RWPE2 (cell line): ENCODE results near the gene FAM184B.
"Not testable (repeated sequence)": the region's sequence is repeated elsewhere in the genome, so short reads cannot be mapped to it uniquely, and the experiment has no call there.

Experiments used
- ATAC-seq: fragments of 200-7000 bp; cut with Tn5 transposase; 3 replicates; pipeline ENCODE4 v1.9.1; 2021; ENCODE audit warnings: low read depth
- DNase-seq: peaks from one replicate; pipeline ENCODE4 v3.0.0-alpha.2; 2020; ENCODE audit warnings: low spot score
- H3K27ac ChIP-seq: fragments of 450-650 bp; 2 replicates; pipeline ENCODE4 v1.5.1; 2017; ENCODE audit warnings: mild to moderate bottlenecking; ENCODE audit not compliant: poor library complexity, severe bottlenecking
- H3K27me3 ChIP-seq: fragments of 250-450 bp; sonication (Bioruptor Pico); 2 replicates; pipeline ENCODE4 v1.5.1; 2021; ENCODE audit warnings: mild to moderate bottlenecking, moderate library complexity; ENCODE audit not compliant: insufficient read depth, poor library complexity, severe bottlenecking
- H3K36me3 ChIP-seq: fragments of 250-450 bp; sonication (Bioruptor Pico); 2 replicates; pipeline ENCODE4 v1.5.1; 2020; ENCODE audit warnings: low read depth, mild to moderate bottlenecking, moderate library complexity
- H3K4me1 ChIP-seq: fragments of 250-450 bp; sonication (Bioruptor Pico); 2 replicates; pipeline ENCODE4 v1.5.1; 2021; ENCODE audit warnings: mild to moderate bottlenecking, moderate library complexity; ENCODE audit not compliant: insufficient read depth, poor library complexity, severe bottlenecking
- H3K4me3 ChIP-seq: fragments of 250-450 bp; sonication (Bioruptor Pico); 2 replicates; pipeline ENCODE4 v1.5.1; 2021; ENCODE audit warnings: mild to moderate bottlenecking, moderate library complexity; ENCODE audit not compliant: severe bottlenecking
- H3K9me3 ChIP-seq: fragments of 250-450 bp; sonication (Bioruptor Pico); 2 replicates; pipeline ENCODE4 v1.5.1; 2021; ENCODE audit warnings: mild to moderate bottlenecking, moderate library complexity; ENCODE audit not compliant: severe bottlenecking
- CTCF ChIP-seq: fragments of 450-650 bp; IDR thresholded peaks from one replicate; pipeline ENCODE4 v1.5.1; 2017; ENCODE audit warnings: mild to moderate bottlenecking, moderate library complexity; ENCODE audit not compliant: poor library complexity, severe bottlenecking

FAM184B gene

GRCh38 chr4:17662694-17663093, 118.7 kb downstream of the FAM184B start:
- Histone ChIP-seq H3K27me3 (no peaks in the 10 kb centered on the region), H3K4me1 (no peaks in the 10 kb centered on the region), H3K4me3 (no peak overlapping the region), H3K36me3 (no peaks in the 10 kb centered on the region), H3K9me3 (no peaks in the 10 kb centered on the region), H3K27ac (no peak overlapping the region)
- ATAC-seq, result no peak
- DNase-seq, result no peak
- no peak for TF ChIP-seq CTCF

- H3K4me3 ChIP-seq, DNase-seq, ATAC-seq, H3K27ac ChIP-seq, H3K4me1 ChIP-seq, H3K27me3 ChIP-seq, H3K9me3 ChIP-seq, H3K36me3 ChIP-seq: not testable (repeated sequence)
Observed at GRCh38 chr4:17659196-17659595, 122.2 kb downstream of the FAM184B start.

GRCh38 chr4:17657849-17658248, 123.6 kb downstream of the FAM184B start:
- no peaks in the 10 kb centered on the region for H3K9me3 ChIP-seq
- no peak for TF ChIP-seq CTCF
- H3K4me3 ChIP-seq, result no peak overlapping the region
- no peaks in the 10 kb centered on the region for H3K36me3 ChIP-seq
- no peak overlapping the region for H3K27ac ChIP-seq
- no peaks in the 10 kb centered on the region for H3K4me1 ChIP-seq
- DNase-seq (no peak), ATAC-seq (no peak)
- H3K27me3 ChIP-seq, result no peaks in the 10 kb centered on the region

- no peaks in the 10 kb centered on the region for H3K4me1 ChIP-seq
- no peaks in the 10 kb centered on the region for H3K9me3 ChIP-seq
- H3K36me3 ChIP-seq, result no peaks in the 10 kb centered on the region
- DNase-seq (no peak), ATAC-seq (no peak)
- no peak for TF ChIP-seq CTCF
- no peaks in the 10 kb centered on the region for H3K27me3 ChIP-seq
- no peak overlapping the region for H3K27ac ChIP-seq
- H3K4me3 ChIP-seq, result no peak overlapping the region
Observed at GRCh38 chr4:17657090-17657489, 124.3 kb downstream of the FAM184B start.

- no peak overlapping the region for H3K27ac ChIP-seq
- no peak for ATAC-seq
Observed at GRCh38 chr4:17654701-17655100, 126.7 kb downstream of the FAM184B start.

More at GRCh38 chr4:17654701-17655100, 126.7 kb downstream of the FAM184B start:
- TF ChIP-seq CTCF, result no peak
- H3K4me1 ChIP-seq, result no peaks in the 10 kb centered on the region
- DNase-seq, result no peak
- H3K27me3 ChIP-seq, result no peaks in the 10 kb centered on the region
- H3K9me3 ChIP-seq, result no peaks in the 10 kb centered on the region
- no peaks in the 10 kb centered on the region for H3K36me3 ChIP-seq
- H3K4me3 ChIP-seq, result no peak overlapping the region
